Ramos (cell line): ENCODE measurements around the gene TUBA4B.
"Not testable (repeated sequence)": the region's sequence is repeated elsewhere in the genome, so short reads cannot be mapped to it uniquely, and the experiment has no call there.

Source experiments
- in situ Hi-C: fragments of 300-500 bp; cut with MboI; formaldehyde crosslinking; loops from one replicate; pipeline ENCODE4 v1.14.3; 2022; ENCODE audit warnings: low sequenced_read_pairs; ENCODE audit not compliant: unreplicated experiment

Gene TUBA4B

DNA sequence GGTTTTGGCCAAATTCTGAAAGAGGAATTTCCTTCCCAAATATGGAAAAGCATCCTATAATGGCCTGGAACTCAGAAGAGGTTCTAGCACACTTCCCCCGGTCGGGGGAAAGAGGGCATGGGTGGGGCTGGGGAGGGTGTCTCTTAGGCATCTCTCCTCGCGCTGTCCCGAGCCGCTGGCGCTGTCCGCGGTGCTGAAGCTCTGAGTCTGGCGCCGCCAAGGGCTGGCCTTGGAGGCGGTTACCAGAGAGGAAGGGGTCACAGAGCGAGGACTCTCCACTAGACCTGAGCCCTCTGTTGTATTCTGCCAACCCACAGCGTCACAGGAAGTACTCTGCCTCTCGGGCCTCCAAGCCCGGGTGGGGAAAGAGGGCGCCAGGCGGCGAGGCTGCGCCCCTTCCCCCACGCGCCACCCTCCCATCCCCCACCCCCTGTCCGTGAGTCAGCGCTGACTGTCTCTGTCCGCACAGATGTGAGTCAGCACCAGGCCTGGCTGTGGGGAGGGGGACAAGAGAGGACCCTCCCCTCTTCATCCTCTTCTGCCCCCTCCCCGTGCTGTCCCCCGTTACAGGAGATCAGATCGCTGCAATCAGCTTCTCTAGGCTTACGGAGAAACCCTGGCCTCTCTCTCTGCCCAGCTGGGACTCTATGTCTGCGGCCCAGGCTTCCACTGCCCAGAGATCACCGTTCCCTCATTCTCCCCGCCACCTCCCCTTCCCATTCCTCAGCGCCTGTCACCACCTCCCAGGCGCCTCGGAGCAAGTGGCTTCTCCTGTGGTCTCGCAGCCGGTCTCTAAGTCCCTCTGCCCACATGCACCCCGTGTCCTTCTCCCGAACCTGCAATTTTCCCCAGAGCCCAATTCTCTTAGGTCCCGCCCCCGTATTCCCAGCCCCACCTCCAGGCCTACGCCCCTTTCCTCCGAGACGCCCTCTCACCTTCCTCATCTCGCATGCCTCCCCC lies 55.4 kb downstream of the TUBA4B start:
- in situ Hi-C loops = no loop called here

DNA sequence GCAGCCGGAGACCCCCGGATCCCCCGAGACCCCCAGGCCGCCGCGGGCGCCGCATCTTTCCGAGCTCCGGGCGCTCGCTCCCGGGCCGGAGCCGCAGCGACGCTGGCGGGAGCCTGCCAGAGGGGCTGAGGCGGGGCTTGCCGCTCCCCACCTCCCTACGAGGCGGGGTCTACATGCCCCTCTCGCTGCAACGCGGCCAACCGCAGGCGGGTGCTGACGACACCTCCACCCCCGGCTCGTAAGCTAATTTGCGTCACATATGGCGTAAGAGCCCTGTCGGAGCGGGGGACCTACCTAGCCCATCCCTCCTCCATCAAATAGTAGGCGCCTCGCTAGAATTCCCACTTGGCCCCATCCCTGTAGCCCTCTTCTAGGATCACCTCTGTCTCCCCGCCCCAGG lies 56.2 kb downstream of the TUBA4B start, which contains the start of gene PTPRN:
Gene PTPRN (minus strand): TSS at position 124 of the 400 bp plus-strand sequence. CDS start 69 bp downstream, at position 55.
- in situ Hi-C loops = no loop called here

GRCh38 chr2:219312683-219313263 lies 59.7 kb downstream of the TUBA4B start:
- in situ Hi-C loops = not testable (repeated sequence)

DNA sequence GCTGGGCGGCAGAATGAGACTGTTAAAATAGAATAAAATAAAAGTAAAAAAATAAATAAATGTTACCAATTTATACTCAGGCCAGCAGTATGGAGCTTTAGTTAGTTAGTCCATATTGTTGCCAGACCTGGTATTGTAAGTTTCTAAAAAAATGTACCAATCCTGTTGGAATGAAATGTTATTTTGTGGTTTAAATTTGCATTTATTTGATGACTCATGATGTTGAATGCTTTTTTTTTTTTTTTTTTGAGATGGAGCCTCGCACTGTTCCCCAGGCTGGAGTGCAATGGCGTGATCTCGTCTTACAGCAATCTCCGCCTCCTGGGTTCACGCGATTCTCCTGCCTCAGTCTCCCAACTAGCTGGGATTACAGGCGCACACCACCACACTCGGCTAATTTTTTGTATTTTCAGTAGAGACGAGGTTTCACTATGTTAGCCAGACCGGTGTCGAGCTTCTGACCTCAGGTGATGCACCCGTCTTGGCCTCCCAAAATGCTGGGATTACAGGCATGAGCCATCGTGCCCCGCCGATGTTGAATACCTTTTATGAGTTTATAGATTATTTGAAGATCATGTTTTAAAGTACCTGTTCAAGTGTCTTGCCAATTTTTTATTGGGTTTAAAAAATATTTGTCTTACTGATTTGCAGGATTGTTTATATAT lies 61.9 kb downstream of the TUBA4B start:
- in situ Hi-C loops = no loop called here
